Body of pancreas (tissue), 4 donors: Measurements from ENCODE around the gene JCAD. TPM values are rescaled to one million over a fixed set of nuclear protein-coding genes. Genes with fewer than 3 reads are reported as not detected.

Experiments used
- ATAC-seq: fragments of 150-250 bp; one replicate; pipeline ENCODE4 v1.9.1; 2016
- DNase-seq, 4 donors: peaks; one replicate each; pipeline ENCODE4 v3.0.0-alpha.2; 2019
- H3K27ac ChIP-seq, 4 donors: fragments of 200-600 bp; sonication (generic); 1 replicate in 3 of 4; 2 replicates in 1 of 4; pipeline versions ENCODE4 v1.5.1 to v1.6.1; 2016 to 2019; ENCODE audit warnings: mild to moderate bottlenecking in 1 of 4, mixed read lengths in 1 of 4, moderate library complexity in 1 of 4
- H3K27me3 ChIP-seq, 2 donors: fragments of 200-600 bp; sonication (generic); one replicate each; pipeline ENCODE4 v1.6.0; 2016; ENCODE audit warnings: mild to moderate bottlenecking in 1 of 2
- H3K36me3 ChIP-seq, 2 donors: fragments of 200-600 bp; sonication (generic); replicated peaks in 1 of 2; 2 replicates each; pipeline ENCODE4 v1.5.1; 2016; ENCODE audit warnings: low read depth in 2 of 2; ENCODE audit not compliant: insufficient read depth in 1 of 2
- H3K4me1 ChIP-seq: fragments of 200-600 bp; sonication (generic); one replicate; pipeline ENCODE4 v1.6.0; 2016
- H3K4me3 ChIP-seq, 2 donors: fragments of 200-600 bp; sonication (generic); 1 replicate in 1 of 2; 2 replicates in 1 of 2; pipeline ENCODE4 v1.5.1; 2016 to 2019
- H3K9me3 ChIP-seq, 3 donors: fragments of 200-600 bp; sonication (generic); 1 replicate in 2 of 3; 2 replicates in 1 of 3; pipeline ENCODE4 v1.5.1; 2016
- CTCF ChIP-seq, 7 experiments: fragments of 450-650 bp in 4 of 7; fragments of 200-600 bp in 3 of 7; sonication (generic) in 3 of 7; IDR thresholded peaks; one replicate each; pipeline ENCODE4 v1.5.1; 2016 to 2019; ENCODE audit warnings: antibody characterized with exemption in 7 of 7
- POLR2A ChIP-seq, 3 donors: fragments of 450-650 bp; IDR thresholded peaks; one replicate each; pipeline ENCODE4 v1.6.1; 2016; ENCODE audit warnings: antibody characterized with exemption in 3 of 3, mild to moderate bottlenecking in 2 of 3
- WGBS, 2 donors: methylation state at CpG; one replicate each; pipeline ENCODE4 v1.1.5; 2017; 5-methylcytosine and 5-hydroxymethylcytosine counted together
- intact Hi-C: fragments of 100-400 bp; cut with DNase I; formaldehyde crosslinking; loops from one replicate; pipeline ENCODE4 v1.15.1; 2023
- total RNA-seq, 2 donors: library from RNA; depleted of rRNA; stranded (reverse); fragments of >200 nt; gene quantifications; one replicate each; pipeline ENCODE4 v1.1.0, GENCODE V29; 2016

The JCAD gene
- total RNA-seq, 2 donors from 2014 or later = 15.3 to 22.4 TPM

DNA sequence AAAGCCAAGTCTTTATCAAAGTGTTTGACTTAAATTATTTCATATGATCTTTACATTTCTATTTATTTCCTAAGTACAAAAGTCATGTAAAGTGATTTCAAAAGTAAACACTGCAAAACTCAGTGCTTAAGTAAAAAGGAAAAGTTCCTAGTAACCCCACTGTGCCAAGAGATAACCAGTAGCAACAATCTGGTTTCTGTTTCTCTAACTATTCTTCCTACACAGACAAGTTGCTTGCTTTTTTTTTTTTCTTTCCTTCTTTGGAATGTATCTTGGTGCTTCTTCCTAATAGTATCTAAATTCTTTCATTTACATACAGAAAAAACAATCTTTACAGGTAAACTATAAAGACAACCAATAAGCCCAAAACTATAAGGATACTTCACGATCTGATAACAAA lies 3.1 kb downstream of the JCAD start:
- 35 to 55% methylated on average over 1 of the region's 1 CpG for WGBS, 2 donors
- intact Hi-C loops = no loop called here
- Histone ChIP-seq H3K27me3 (no peaks in the 10 kb centered on the region), H3K4me1 (peaks cover 19% of the 10 kb centered on the region), H3K27ac (peak overlapping the region in 3 of 4 donors; percentile 11 to 85 (median 81)), H3K4me3 (no peak overlapping the region), H3K9me3 (no peaks in the 10 kb centered on the region), H3K36me3 (no peaks in the 10 kb centered on the region)
- DNase-seq (no peak), ATAC-seq (no peak)
- TF ChIP-seq POLR2A (IDR thresholded peaks at IDR 0.05) (no peak), CTCF (IDR thresholded peaks at IDR 0.05) (no peak)

GRCh38 chr10:30055226-30055662 lies 4.1 kb downstream of the JCAD start:
- ATAC-seq (no peak), DNase-seq (no peak)
- Histone ChIP-seq H3K27ac (peak overlapping the region in 3 of 4 donors; percentile 34 to 85 (median 43)), H3K4me1 (peaks cover 19% of the 10 kb centered on the region), H3K27me3 (no peaks in the 10 kb centered on the region), H3K9me3 (no peaks in the 10 kb centered on the region), H3K36me3 (no peaks in the 10 kb centered on the region), H3K4me3 (no peak overlapping the region)
- intact Hi-C loops = no loop called here
- 44 to 48% methylated on average over 3 of the region's 3 CpGs for WGBS, 2 donors
- TF ChIP-seq POLR2A (IDR thresholded peaks at IDR 0.05) (no peak), CTCF (IDR thresholded peaks at IDR 0.05) (no peak)

GRCh38 chr10:30052062-30052461 lies 7.3 kb downstream of the JCAD start:
- Histone ChIP-seq H3K9me3 (no peaks in the 10 kb centered on the region), H3K36me3 (no peaks in the 10 kb centered on the region), H3K27me3 (no peaks in the 10 kb centered on the region), H3K4me3 (no peak overlapping the region), H3K27ac (no peak overlapping the region), H3K4me1 (peaks cover 5% of the 10 kb centered on the region)
- no peak for ATAC-seq
- WGBS, 2 donors = 75 to 76% methylated on average over 6 of the region's 6 CpGs
- intact Hi-C loops = no loop called here
- no peak for DNase-seq
- no peak for TF ChIP-seq CTCF (IDR thresholded peaks at IDR 0.05)
- TF ChIP-seq POLR2A (IDR thresholded peaks at IDR 0.05) = no peak

- Histone ChIP-seq H3K4me1 (no peaks in the 10 kb centered on the region), H3K27ac (no peak overlapping the region), H3K9me3 (no peaks in the 10 kb centered on the region), H3K36me3 (no peaks in the 10 kb centered on the region), H3K27me3 (no peaks in the 10 kb centered on the region), H3K4me3 (no peak overlapping the region)
- DNase-seq (no peak), ATAC-seq (no peak)
- intact Hi-C loops = no loop called here
- 47 to 49% methylated on average over 8 of the region's 8 CpGs for WGBS, 2 donors
- no peak for TF ChIP-seq POLR2A (IDR thresholded peaks at IDR 0.05)
- no peak for TF ChIP-seq CTCF (IDR thresholded peaks at IDR 0.05)
These were observed 8.2 kb downstream of the JCAD start for GRCh38 chr10:30051220-30051619.

GRCh38 chr10:30050411-30050810 lies 9.0 kb downstream of the JCAD start:
- Histone ChIP-seq H3K4me3 (no peak overlapping the region), H3K4me1 (no peaks in the 10 kb centered on the region), H3K9me3 (no peaks in the 10 kb centered on the region), H3K27ac (no peak overlapping the region), H3K36me3 (no peaks in the 10 kb centered on the region), H3K27me3 (no peaks in the 10 kb centered on the region)
- intact Hi-C loops = no loop called here
- DNase-seq (no peak), ATAC-seq (no peak)
- TF ChIP-seq POLR2A (IDR thresholded peaks at IDR 0.05) (no peak), CTCF (IDR thresholded peaks at IDR 0.05) (no peak)
- WGBS, 2 donors = 31 to 54% methylated on average over 3 of the region's 3 CpGs
